ENCODE data around the gene ZSCAN31.
"Not testable (repeated sequence)": the region's sequence is repeated elsewhere in the genome, so short reads cannot be mapped to it uniquely, and the experiment has no call there.

The ZSCAN31 gene

DNA sequence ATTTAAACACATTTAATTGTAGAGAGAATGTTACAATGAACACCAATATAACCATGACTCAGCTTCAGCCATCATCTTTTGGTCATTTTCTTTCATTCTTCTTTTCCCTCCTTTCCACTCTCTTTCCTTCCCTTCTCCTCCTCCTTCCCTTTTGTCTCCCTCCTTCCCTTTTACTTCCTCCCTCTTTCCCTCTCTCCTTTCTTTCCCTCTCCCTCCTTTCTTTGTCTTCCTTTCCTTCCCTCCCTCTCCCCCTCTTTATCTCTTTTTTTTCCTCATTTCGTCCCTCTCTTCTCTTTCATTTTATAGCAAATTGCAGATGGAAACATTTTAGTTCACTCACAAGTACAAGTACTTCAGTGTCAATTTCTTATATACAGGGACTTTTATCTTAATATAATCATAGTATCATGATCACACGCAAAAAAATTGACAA, 15.6 kb upstream of the ZSCAN31 start:
- DNase-seq = no peak

DNA sequence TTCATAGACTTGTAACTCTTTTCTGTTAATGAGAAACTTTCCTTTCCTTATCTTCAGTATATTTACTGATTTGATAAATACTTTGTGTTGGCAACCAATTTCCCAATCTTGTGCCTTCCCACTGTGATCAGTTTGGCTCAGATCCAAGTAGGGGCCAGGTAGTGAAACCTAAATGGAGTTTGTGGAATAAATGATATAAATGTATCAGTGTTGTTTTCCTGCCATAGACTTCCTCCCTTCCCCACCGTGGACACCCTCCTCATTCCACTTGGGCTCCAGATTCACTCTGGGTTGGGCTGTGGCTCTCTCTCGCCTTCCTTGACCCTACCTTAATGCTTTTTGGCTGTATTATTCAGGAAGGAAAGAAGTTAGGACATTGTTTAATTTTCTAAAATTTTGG, 15.1 kb upstream of the ZSCAN31 start:
- DNase-seq = no peak

DNA sequence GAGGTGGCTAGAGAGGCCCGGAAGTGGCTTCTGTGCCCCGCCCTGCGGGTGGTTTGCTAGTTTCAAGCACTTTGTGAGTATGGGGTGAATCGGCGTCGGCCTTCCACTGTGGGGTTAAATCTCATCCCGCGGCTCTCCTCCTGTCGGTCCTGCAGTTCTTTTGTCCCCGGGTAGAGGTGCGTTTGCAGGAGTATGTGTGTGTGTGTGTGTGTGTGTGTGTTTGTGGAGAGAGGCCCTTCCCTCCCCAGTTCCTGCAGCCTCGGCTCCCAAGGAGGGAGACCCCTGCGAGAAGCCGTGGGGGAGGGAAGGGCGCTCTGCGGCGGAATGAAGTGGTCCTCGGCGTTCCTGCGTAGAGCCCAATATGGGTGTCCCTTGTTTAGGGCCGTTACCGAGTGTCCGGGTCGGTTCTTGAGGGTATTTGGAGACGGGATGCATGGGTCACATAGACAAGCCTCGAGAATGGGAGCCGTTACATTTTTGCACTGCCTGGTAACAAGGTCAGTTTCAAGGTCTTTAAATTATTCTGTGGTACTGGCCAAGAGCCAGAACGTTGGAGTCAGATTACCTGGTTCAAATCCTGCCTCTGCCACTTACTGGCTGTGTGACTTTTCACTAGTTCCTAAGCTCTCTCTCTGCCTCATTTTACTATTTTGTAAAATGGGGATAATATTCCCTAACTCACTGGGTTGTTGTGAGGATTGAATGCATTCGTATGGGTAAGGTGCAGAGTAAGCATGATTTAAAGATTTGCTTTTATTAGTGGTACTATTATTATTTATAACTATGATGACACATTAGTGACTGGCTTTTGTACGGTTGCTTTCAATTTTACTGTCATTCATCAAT, 14.2 kb upstream of the ZSCAN31 start, which contains the start of gene ZKSCAN3:
Gene ZKSCAN3, plus strand, starts transcription at position 56 of the 846 bp plus-strand sequence. CDS start 9,640 bp downstream, outside the sequence.
- peak; percentile 84 for DNase-seq

DNA sequence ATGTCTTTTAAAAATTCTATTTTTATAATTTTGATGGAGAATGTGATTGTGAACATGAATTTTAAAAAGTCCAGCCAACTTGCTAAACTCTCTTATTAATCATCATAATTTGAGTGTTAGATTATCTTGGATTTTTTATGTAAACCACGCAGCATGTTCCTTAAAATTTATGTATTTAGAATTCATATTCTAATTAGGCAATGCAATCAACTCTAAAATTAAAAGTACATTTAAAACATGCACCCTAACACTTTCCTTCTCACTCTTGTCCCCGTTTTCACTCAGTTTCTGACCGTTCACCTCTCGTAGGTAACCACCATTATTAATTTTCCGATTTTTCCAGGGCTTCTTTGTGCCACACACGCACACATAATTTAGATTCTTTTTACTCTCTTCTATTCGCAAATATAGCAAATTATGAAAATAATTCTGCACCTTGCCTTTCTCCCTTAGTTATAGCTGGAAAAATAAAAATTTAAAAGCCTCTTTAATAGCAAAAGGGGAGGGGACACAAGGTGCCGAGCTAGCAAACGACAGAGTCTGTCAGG, 13.5 kb upstream of the ZSCAN31 start:
- no peak for DNase-seq

DNA sequence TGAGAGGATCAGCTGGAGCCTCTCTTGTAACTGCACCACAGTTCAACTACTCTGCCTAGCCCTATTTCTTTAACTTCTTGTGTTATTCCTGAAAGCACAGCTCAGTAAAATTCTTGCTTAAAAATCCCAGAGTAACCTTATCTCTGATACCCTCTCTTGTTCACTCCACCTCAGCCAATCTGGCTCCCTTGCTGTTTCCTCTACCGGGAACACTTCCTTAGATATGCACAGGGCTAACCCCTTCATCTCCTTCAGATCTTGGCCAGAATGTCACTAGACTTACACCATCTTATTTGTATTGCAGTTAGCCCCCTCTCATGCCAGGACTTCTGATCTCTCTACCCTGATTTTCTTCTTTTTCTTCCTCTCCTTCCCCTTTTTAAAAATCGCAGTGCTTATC, 11.2 kb upstream of the ZSCAN31 start:
- no peak for DNase-seq

DNA sequence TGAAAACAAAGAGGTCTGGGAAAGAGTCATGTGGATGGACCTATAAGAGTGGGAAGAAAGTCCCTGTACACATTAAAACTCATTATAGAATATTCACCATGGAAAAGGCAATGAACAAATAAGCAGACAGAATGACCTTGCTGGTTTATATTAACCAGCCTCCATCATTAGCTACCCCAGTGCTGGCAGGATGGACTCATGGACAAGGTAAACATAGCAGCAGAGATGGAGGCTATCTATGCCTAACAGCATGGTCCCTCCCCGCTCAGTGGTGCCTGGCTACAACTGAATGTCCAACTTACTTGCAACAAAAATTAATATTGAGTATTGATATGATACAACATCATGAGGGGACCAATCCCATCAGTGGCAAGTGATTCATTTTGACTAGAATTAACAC, 9.3 kb upstream of the ZSCAN31 start:
- DNase-seq = no peak

DNA sequence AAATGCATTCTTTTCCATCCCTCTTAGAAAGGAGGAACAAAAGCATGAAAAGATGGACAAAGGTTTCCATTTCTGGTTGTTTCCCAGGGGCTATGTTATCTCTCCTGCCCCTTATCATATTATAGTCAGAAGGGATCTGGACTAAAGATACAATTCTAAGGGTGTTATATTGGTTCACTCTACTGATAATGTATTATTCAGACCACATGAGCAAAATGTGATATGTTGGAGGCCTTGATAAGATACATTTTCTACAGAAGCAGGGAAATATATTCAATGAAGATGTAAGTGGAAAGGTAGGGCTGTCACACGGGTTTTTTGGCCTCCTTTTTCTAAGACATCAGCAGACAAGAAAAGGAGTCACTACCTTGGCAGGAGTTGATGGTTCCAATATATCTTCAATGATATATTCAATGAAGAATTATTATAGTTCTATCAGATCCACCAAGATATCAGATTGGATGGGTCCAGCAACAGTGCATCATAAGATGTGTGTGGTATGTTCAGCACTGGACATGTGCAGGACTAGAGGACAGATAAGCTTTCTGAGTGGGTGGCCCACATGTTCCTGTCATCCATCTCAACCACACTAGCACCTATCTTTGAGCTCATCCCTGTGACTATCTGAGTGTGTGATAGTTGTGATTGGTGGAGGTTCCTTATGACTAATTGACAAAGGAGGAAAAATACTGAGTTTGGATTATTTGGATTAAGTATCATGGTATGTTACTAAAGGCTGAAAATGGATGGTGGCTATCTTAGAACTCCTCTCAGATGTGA, 8.1 kb upstream of the ZSCAN31 start:
- no peak for DNase-seq

DNA sequence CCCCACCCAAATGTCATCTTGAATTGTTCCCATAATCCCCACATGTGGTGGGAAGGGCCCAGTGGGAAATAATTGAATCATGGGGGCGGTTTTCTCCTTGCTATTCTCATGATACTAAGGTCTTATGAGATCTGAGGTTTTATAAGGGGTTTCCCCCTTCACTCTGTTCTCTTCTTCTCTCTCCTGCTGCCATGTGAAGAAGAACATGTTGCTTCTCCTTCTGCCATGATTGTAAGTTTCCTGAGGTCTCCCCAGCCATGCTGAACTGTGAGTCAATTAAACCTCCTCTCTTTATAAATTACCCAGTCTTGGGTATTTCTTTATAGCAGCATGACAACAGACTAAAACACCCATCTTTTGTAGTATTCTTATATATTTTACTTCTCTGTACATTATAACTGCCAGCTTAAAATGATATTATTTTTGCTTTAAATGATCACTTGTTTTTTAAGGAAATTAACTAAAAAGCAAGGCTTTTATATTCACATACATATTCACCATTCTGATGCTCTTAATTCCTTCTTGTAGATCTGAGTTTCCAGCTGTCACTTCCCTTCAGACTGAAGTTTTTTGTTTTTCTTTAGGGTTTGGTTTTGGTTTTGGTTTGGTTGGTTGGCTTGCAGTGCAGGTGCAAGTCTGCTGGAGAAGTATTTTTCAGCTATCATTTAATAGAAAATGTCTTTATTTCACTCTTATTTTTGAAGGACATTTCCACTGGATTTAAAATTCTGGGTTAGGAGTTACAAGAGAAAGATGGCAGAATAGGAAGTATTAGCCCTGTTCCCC, 4.6 kb upstream of the ZSCAN31 start:
- DNase-seq = no peak

DNA sequence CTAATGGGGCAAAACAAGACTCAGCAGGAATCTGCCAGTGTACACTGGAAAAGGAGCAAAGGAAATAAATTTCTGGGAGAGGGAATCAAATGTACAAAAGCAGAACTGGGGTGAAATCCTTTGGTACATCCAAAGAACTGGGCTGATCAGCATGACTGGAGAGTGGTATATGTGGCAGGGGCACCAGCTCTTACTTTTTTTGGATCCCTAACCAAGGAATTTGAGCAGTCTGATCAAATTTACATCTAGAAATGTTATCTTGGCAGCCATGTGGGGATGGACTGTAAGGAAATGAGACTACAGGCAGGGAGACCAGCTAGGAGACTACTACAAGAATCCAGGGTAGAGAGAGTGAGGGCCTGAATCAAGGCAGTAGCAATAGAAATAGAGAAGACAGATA, 1.2 kb upstream of the ZSCAN31 start:
- no peak for DNase-seq

DNA sequence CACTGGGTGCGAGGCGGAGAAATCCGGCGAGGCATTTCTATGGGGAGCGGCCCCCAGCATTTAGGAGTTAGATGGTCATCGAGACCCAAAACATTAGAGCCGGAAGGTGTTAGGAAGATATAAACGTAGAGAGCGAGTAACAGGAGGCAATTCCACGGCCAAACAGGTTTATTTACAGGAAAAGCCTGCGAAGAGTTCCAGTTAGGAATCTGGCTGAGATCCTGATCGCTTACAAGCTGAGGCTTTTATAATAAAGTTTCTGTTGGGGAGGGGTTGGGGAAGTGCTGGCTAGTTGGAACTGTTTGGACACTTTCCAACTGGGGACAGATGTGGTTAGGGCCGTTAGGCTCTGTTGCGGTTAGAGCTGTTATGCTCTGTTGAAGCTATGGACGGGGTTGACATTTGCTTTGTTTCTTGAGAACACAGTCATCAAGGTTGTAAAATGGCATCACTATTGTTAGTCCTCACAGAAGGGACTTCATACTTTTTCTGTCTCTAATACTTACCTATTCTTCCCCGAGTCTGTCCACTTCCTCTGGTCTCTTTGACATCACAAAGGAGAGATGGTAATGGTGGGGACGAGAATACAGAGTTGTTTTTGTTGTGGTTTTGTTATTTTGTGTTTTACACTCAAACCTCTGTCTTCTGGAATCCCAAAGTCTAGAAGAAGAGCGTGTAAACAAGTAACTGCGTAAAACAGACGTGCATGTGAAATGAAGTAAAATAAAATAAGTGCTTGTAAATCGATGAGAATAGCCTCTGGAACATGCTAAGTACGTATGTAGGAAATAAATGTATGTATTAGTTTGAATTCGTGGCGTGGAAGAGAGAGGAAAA, 554 bp upstream of the ZSCAN31 start:
- DNase-seq = peak; percentile 50

DNA sequence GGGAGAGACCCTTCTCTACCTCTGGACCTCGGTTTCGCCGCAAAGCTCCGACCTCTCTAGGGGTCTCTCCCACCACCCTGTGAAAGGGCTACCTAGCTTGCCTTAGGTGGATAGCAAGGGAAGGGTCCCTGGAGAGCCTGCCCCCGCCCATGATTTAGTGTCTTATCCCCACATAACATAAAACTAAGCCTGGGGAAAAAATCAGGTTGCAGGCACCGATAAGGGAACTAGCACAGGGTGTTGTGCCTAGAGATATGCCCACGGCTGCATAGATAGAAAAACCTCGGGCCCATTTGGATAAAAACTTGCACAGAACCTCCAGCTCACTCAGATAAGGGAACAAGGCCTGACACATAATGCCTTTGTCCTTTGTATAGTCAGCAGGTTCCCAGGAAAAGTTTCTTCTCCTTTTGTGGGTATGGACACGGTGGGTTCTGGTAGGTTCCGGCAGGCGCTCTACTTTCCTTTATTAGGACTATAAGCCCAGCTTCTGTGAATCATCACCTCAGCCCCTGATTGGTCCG, 846 bp downstream of the ZSCAN31 start:
- no peak for DNase-seq

DNA sequence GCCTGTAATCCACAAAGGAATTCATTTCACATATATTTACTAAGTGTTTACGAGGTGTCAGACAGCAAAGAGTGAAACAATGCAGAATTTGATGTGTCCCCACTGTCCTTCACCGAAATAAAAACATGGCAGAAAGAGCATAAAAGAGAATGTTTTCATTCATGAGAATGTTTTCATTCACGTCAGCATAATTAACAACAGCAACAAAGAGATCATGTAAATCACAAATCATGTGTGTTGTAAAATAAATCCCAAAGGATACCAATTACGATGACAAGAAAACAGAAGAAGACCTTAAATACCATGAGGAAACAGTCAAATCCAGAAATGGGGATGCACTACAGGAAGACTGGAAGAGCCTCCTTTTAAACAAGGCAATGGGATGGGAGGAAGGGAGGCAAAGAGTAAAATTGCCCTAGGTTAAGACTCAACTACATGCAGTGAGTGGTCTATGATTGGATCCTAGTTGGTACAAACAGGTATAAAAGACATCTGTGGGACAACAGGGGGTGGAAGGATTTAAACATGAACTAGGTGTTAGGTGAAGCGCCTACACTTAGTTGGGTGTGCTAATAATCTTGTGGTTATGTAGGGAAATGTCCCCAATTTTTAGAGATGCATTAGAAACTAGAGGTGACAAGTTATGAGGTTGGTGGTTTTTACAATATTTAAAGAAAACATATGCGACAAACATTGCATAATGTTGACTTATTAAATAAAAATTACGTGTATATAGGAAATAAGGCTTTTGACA, 1.5 kb downstream of the ZSCAN31 start:
- no peak for DNase-seq

DNA sequence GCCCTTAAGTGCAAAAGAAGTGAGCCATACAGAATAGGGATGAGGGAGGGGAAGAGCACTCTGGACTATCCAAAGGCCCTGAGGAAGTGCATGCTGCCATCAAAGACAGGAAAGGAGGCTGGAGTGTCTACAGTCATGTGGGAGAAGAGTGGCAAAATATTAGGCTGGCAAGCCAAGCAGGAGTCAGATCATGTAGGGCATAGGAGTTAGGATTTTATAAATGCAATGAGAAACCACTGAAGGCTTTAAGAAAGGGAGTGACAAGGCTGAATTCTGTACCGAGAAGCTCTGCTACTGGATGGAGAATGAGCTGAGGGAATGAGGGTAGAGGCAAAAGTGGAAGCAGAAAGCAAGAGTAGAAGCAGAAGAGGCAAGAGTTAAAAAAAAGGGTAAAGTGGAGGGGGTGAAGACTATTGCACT, 2.3 kb downstream of the ZSCAN31 start:
- no peak for DNase-seq

DNA sequence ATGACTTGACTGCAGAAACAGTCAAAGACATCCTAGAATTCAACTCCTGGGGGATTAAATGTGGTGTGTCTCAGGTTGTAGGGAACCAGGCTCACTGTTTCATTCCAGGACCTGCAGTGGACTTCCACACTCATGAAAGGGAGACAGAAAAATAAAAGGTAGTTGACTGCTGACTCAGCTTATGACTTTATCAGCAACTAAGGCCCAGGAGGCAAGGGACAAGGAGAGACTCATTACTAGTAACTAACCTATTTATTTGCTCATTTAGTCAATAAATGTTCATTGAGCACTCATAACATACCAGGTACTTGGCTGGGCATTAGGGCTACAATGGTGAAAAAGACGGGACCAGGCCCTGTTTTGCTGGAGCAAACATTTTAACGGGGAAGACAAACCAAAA, 2.9 kb downstream of the ZSCAN31 start:
- DNase-seq = no peak

DNA sequence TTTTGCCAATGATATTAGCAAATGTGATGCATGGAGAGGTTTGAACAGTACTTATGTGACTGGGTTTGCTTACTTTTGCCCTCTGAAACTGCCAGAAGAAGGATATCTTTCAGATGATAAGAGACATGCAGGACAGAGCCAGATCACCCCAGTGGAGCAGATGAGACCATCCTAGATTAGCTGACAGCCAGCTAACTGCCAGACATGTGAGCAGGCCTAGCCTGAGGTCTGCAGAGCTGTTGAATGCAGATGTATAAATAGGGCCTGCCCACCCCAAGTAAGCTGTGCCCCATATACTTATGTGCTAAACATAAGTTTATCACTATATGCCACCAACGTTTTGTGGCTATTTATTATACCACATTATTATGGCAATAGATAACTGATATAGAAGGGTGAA, 5.9 kb downstream of the ZSCAN31 start:
- no peak for DNase-seq

DNA sequence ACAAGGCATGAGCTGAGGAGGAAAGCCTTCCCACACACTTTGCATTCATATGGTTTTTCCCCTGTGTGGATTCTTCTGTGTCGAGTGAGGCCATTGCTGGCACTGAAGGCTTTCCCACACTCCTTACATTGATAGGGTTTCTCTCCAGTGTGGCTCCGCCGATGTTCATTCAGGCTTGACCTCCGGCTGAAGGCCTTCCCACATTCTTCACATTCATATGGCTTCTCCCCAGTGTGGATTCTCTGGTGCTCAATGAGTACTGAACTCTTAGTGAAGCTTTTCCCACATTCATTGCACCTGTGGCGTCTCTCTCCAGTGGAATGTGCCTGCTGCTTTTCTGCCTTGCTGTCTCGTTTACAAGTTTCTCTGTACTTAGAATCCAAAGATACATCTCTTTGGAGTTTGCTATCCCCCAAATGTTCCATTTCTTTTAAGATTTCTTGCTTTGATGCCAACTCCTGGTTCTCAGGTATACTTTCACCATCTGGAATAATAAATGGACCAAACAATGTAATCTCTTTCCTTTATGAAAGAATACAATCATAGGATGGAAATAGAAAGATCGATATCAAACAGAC, 9.5 kb downstream of the ZSCAN31 start:
- no peak for DNase-seq

DNA sequence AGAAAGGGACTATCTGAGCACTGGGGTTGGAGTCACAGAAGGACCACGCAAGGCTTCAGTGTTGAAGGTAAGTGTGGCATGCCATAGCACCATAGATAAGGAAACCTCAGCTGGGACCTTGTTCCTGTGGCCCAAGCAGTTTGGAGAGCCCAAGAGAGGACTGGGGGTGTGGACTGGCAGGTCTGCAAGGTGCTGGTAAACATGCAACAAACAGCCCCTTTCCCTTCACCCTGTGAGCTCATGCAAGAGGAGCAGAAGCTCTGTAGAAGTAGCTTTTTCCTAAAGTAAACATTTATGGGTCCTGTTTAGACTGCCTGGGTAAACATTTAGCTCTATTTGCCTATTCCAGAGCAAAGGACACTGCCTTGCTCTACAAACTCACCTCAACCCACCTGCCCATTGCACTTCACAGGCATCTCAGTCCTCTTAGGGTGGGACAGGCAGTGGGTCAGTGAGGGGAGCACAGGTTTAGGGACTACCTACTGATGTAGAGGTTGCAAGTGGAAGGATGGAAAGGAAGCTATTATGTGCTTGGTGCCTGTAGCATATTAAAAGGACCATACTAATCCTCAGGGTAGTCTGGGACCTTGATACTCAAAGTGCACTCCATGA, 12.0 kb downstream of the ZSCAN31 start:
- no peak for DNase-seq

DNA sequence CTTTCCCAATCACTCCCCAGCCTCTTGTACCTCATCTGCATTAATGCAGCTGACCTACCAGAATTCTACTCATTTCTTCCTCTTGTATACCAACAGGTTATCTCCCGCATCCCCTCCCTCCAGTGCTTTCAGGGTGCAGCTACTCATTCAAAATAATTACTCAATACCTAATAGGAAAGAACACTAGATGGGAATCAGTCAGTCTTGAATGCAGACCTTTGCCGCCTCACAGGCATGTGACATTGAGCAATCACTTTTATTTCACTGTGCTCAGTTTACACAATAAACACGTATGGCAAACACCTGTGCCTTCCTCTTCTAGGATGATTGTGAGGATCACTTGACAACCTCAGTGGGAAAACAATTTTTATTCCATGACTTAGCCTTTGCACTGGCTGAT, 13.3 kb downstream of the ZSCAN31 start:
- no peak for DNase-seq

DNA sequence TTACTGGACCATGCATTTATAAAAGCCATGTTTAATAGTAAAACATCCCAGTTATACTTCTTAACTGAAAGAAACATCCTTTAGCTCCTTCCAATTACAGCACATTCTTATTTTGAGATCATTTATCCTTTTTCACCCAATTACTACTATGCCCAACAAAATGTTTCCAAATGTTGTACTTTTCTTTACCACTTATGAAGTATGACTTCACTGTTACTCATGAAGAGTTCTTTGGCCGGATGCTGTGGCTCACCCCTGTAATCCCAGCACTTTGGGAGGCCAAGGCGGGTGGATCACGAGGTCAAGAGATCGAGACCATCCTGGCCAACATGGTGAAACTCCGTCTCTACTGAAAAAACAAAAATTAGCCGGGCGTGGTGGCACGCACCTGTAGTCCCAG, 18.1 kb downstream of the ZSCAN31 start:
- not testable (repeated sequence) for DNase-seq

DNA sequence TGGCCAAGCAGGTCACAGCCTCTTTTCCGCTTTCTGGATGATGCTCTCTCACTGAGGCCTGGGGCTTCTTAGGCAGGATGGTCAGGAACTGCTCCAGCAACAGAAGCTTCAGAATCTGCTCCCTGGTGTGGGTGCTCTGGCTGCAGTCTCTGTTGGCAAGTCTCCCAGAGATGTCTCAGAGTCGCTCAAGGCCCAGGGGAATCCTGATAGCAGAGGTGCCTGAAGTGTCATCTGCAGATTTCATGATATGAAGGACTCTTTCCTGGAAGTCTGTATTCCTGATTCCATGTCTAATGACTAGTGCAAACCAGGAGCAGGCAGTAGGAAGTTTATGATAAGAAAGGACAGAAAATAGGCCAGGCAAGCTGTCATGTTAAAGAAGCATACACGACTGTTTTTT, 20.3 kb downstream of the ZSCAN31 start:
- DNase-seq = no peak

Data from CD4-positive, alpha-beta T cell treated with Interleukin-12 subunit alpha and Interleukin-12 subunit beta, for 1 hour (primary cell).